SK-N-SH (cell line): Measurements from ENCODE around the gene CEP152. TPM values are rescaled to one million over a fixed set of nuclear protein-coding genes. Genes with fewer than 3 reads are reported as not detected.

ENCODE experiments used
- CTCF ChIA-PET: fragments of 300-600, 350-600 bp; formaldehyde crosslinking; extraction: SDS; loops from one replicate; lab custom pipeline; 2021; lab: Yijun Ruan, JAX
- POLR2A ChIA-PET: fragments of 350-600 bp; sonication (Branson Sonifier 250); formaldehyde crosslinking; extraction: SDS; loops from one replicate; lab custom pipeline; 2020; ENCODE audit warnings: antibody characterized with exemption, inconsistent platforms; lab: Yijun Ruan, JAX
- DNase-seq: peaks from one replicate; pipeline ENCODE4 v3.0.0; 2012
- H2AFZ ChIP-seq: fragments of 200-600 bp; sonication (generic); 2 replicates; pipeline ENCODE4 v1.8.1; 2016; ENCODE audit warnings: antibody characterized with exemption, mild to moderate bottlenecking, low read depth
- H3F3A ChIP-seq: fragments of 200-600 bp; sonication (generic); replicated peaks from 2 replicates; pipeline ENCODE3; 2016; ENCODE audit warnings: antibody characterized with exemption, mild to moderate bottlenecking; ENCODE audit not compliant: insufficient read depth
- H3K27ac ChIP-seq, 2 experiments: fragments of 200-500 bp in 1 of 2; fragments of 200-600 bp in 1 of 2; sonication (Bioruptor generic) in 1 of 2; sonication (generic), shearing (Covaris generic) in 1 of 2; 2 replicates each; pipeline versions ENCODE4 v1.5.1 to v1.6.1; 2014 to 2016; ENCODE audit warnings: low read depth in 2 of 2, inconsistent platforms in 1 of 2, low read length in 1 of 2, mild to moderate bottlenecking in 1 of 2, mixed read lengths in 1 of 2
- H3K27me3 ChIP-seq: fragments of 200-600 bp; sonication (generic), shearing (Covaris generic); 2 replicates; pipeline ENCODE4 v1.6.1; 2016; ENCODE audit warnings: mixed run types; ENCODE audit not compliant: insufficient read depth
- H3K36me3 ChIP-seq, 2 experiments: fragments of 200-500 bp in 1 of 2; fragments of 200-600 bp in 1 of 2; sonication (Bioruptor generic) in 1 of 2; sonication (generic) in 1 of 2; replicated peaks in 1 of 2; 2 replicates each; pipeline versions ENCODE3 to v1.5.1; 2014 to 2016; ENCODE audit warnings: low read length in 1 of 2, mild to moderate bottlenecking in 1 of 2; ENCODE audit not compliant: insufficient read depth in 2 of 2, control insufficient read depth in 1 of 2
- H3K4me1 ChIP-seq, 2 experiments: fragments of 200-500 bp in 1 of 2; fragments of 200-600 bp in 1 of 2; sonication (Bioruptor generic) in 1 of 2; sonication (generic), shearing (Covaris generic) in 1 of 2; 2 replicates each; pipeline versions ENCODE4 v1.5.1 to v1.6.1; 2014 to 2016; ENCODE audit warnings: low read depth in 1 of 2, low read length in 1 of 2, mixed run types in 1 of 2; ENCODE audit not compliant: insufficient read depth in 2 of 2, control insufficient read depth in 1 of 2
- H3K4me2 ChIP-seq: fragments of 200-600 bp; sonication (generic), shearing (Covaris generic); 2 replicates; pipeline ENCODE4 v1.6.1; 2017; ENCODE audit warnings: mixed run types
- H3K4me3 ChIP-seq, 2 experiments: fragments of 200-500 bp in 1 of 2; fragments of 200-600 bp in 1 of 2; sonication (Bioruptor generic) in 1 of 2; sonication (generic), shearing (Covaris generic) in 1 of 2; 2 replicates each; pipeline versions ENCODE4 v1.5.1 to v1.8.1; 2014 to 2016; ENCODE audit warnings: low read depth in 2 of 2, inconsistent platforms in 1 of 2, low read length in 1 of 2, mild to moderate bottlenecking in 1 of 2, mixed read lengths in 1 of 2, moderate library complexity in 1 of 2
- H3K79me2 ChIP-seq: fragments of 200-600 bp; sonication (generic); 2 replicates; pipeline ENCODE4 v1.8.1; 2017; ENCODE audit warnings: mild to moderate bottlenecking; ENCODE audit not compliant: insufficient read depth
- H3K9ac ChIP-seq: fragments of 200-600 bp; sonication (generic); 2 replicates; pipeline ENCODE4 v1.6.1; 2017; ENCODE audit warnings: mixed run types
- H3K9me2 ChIP-seq: fragments of 200-600 bp; sonication (generic); 2 replicates; pipeline ENCODE4 v1.6.1; 2017; ENCODE audit warnings: mixed run types
- H3K9me3 ChIP-seq: fragments of 200-600 bp; sonication (generic); 2 replicates; pipeline ENCODE4 v1.6.1; 2017; ENCODE audit warnings: mixed run types, mild to moderate bottlenecking, moderate library complexity
- H4K20me1 ChIP-seq: fragments of 200-600 bp; sonication (generic); 2 replicates; pipeline ENCODE4 v1.6.1; 2017; ENCODE audit warnings: mild to moderate bottlenecking, mixed run types; ENCODE audit not compliant: insufficient read depth
- CHD2 ChIP-seq: fragments of 150-350 bp; IDR thresholded peaks from 2 replicates; pipeline ENCODE4 v1.6.1; 2018; ENCODE audit warnings: low read length; ENCODE audit not compliant: partially characterized antibody
- CTCF ChIP-seq: fragments of 200-600 bp; sonication (generic); IDR thresholded peaks from 2 replicates; pipeline ENCODE4 v1.6.1; 2017; ENCODE audit warnings: antibody characterized with exemption, mild to moderate bottlenecking, moderate library complexity
- EZH2phosphoT487 ChIP-seq: fragments of 200-600 bp; sonication (generic); IDR thresholded peaks from 2 replicates; pipeline ENCODE4 v1.6.1; 2017; ENCODE audit warnings: low read depth, mixed run types, mild to moderate bottlenecking, antibody characterized with exemption, moderate library complexity, borderline replicate concordance
- FOXJ3 ChIP-seq: sonication (generic); formaldehyde crosslinking; IDR thresholded peaks from 2 replicates; pipeline ENCODE4 v1.5.1; 2020; ENCODE audit warnings: mild to moderate bottlenecking, missing genetic modification reagents
- MAX ChIP-seq: IDR thresholded peaks from 2 replicates; pipeline ENCODE4 v1.4.0; 2012; ENCODE audit warnings: low read depth
- MEF2A ChIP-seq: IDR thresholded peaks from 2 replicates; pipeline ENCODE4 v1.4.0; 2012; ENCODE audit warnings: low read depth, borderline replicate concordance
- MXI1 ChIP-seq: IDR thresholded peaks from 2 replicates; pipeline ENCODE4 v1.6.1; 2012; ENCODE audit warnings: mild to moderate bottlenecking, low read depth, low read length, improper control_type of control experiment
- NRF1 ChIP-seq: IDR thresholded peaks from 2 replicates; pipeline ENCODE4 v1.6.1; 2012; ENCODE audit warnings: low read depth, mild to moderate bottlenecking, low read length
- PBX3 ChIP-seq: IDR thresholded peaks from 2 replicates; pipeline ENCODE4; 2012
- POLR2AphosphoS5 ChIP-seq: IDR thresholded peaks from 2 replicates; pipeline ENCODE4 v1.6.1; 2012; ENCODE audit warnings: low read depth, low read length
- RFX5 ChIP-seq: IDR thresholded peaks from 2 replicates; pipeline ENCODE4 v1.6.1; 2012; ENCODE audit warnings: mild to moderate bottlenecking, improper control_type of control experiment, low read length
- RXRA ChIP-seq: IDR thresholded peaks from 2 replicates; pipeline ENCODE4 v1.4.0; 2012; ENCODE audit warnings: low read depth, mild to moderate bottlenecking, borderline replicate concordance
- SMC3 ChIP-seq: IDR thresholded peaks from 2 replicates; pipeline ENCODE4 v1.6.1; 2012; ENCODE audit warnings: low read depth, low read length, improper control_type of control experiment
- TAF1 ChIP-seq: IDR thresholded peaks from 2 replicates; pipeline ENCODE4 v1.6.1; 2012; ENCODE audit warnings: low read depth, mild to moderate bottlenecking, low read length, moderate library complexity, borderline replicate concordance
- TCF12 ChIP-seq: IDR thresholded peaks from 2 replicates; pipeline ENCODE4 v1.4.0; 2012
- USF2 ChIP-seq: fragments of 150-350 bp; IDR thresholded peaks from 2 replicates; pipeline ENCODE4 v1.6.1; 2017; ENCODE audit warnings: antibody characterized with exemption, low read length, low read depth, borderline replicate concordance
- YY1 ChIP-seq: IDR thresholded peaks from 2 replicates; pipeline ENCODE4 v1.4.0; 2012; ENCODE audit warnings: low read depth, mild to moderate bottlenecking
- WGBS: methylation state at CpG from one replicate; pipeline ENCODE4 v1.1.6; 2017; ENCODE audit warnings: low lambda C conversion rate; 5-methylcytosine and 5-hydroxymethylcytosine counted together
- polyA plus RNA-seq, 3 experiments: library from polyadenylated mRNA; depleted of rRNA; stranded (reverse); fragments of >200 nt; gene quantifications; 2 replicates each; pipeline ENCODE4 v1.2.3, GENCODE V29; 2012
- TF ChIP-seq, protein P1 (sequence below): IDR thresholded peaks from 2 replicates; pipeline ENCODE4 v1.4.0; 2012; ENCODE audit warnings: low read depth, borderline replicate concordance
- TF ChIP-seq, protein P2 (sequence below): IDR thresholded peaks from 2 replicates; pipeline ENCODE4 v1.6.1; 2012; ENCODE audit warnings: mild to moderate bottlenecking, low read depth, low read length, moderate library complexity

Gene CEP152
- 0.71 and 1.4 TPM in 2 replicates for polyA plus RNA-seq (2012; rRNA removed)
- 1.2 and 1.5 TPM in 2 replicates for polyA plus RNA-seq (2012; cell fraction: cytosol; rRNA removed)
- 1.8 and 2.4 TPM in 2 replicates for polyA plus RNA-seq (2012; cell fraction: nucleus; rRNA removed)

DNA sequence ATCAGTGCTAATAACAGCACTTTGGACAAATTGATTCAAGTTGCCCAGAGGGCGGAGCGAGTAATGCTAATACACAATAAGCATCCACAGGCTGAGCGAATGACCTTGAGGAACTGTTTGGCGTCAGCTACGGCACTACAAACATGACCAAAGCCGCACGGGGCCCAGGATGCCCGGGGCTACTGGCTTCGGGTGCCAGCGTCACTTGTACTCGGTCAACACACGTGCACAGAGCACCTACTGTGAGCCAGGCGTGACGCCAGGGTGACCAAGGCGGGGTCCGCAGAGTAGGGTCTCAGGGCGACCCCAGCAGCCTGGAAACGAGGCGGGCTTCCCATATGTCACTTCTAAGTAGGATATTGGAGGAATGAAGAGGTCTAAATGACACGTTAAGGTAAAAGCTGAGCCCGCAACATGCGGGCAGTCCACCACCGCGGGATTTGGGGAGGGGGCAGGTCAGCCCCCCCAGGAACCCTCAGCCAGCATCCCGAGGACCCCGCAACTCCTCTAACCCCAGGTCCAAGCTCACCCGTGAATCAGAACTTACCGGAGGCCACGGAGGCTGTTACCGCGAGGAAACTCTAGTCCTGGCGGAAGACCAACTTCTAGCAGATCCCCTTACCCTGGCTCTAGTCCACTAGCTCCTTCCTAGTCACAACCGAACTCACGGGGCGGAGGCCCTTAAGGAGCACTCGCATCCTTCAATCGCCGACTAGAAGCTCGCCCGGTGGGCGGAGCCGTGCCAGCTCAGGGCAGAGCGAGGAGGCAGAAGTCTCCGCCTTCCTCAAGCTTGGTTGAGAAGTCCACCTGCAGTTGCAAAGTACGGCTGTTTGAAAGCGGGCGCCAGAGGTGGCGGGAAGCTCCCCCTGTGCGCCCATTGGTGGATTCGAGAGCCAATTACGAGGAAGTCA is at the start of gene CEP152:
TSS of gene CEP152 (minus strand) at position 656 of the 911 bp plus-strand sequence. CDS start 5,420 bp downstream, outside the sequence.
- Histone ChIP-seq H4K20me1 (no peaks in the 10 kb centered on the region), H3F3A (peaks cover 11% of the 10 kb centered on the region), H3K9ac (peak within 1 kb of the TSS; percentile 70), H2AFZ (peak within 1 kb of the TSS; percentile 98), H3K4me3 (peak within 1 kb of the TSS; percentile 93 to 99), H3K4me1 (peaks cover 8 to 9% of the 10 kb centered on the region in 2 experiments; a peak in 3 of 4 replicates), H3K9me2 (no peaks in the 10 kb centered on the region), H3K4me2 (peak within 1 kb of the TSS; percentile 86), H3K27ac (peak within 1 kb of the TSS; percentile 36 to 74), H3K9me3 (no peaks in the 10 kb centered on the region), H3K79me2 (peaks cover 48% of the 10 kb centered on the region), H3K27me3 (no peaks in the 10 kb centered on the region), H3K36me3 (no peaks in the 10 kb centered on the region)
- WGBS, result 3% methylated on average over 28 of the region's 51 CpGs
- peak; percentile 90 for DNase-seq
- POLR2A ChIA-PET, result interaction anchor here (0.8 to 1.3 kb wide), 3 partner anchors 13 to 165 kb away, joined by 3 to 8 read pairs (median 3); partner anchors contain the start of genes EID1 and FBN1
- CTCF ChIA-PET, result interaction anchor here (0.6 to 2.6 kb wide), 8 partner anchors 9 to 1506 kb away, joined by 3 to 10 read pairs (median 4); no protein-coding TSS in a partner anchor
- TF ChIP-seq MEF2A (no peak), POLR2AphosphoS5 (peak; percentile 36; the same call in 1 of the 2 replicates), FOXJ3 (CRISPR knock-in tag) (0 out of 2 replicates have a peak, but pooled peaks have one; percentile 30), MAX (peak; percentile 74), CHD2 (peak; percentile 96), TCF12 (peak; percentile 30; the same call in 1 of the 2 replicates), PBX3 (peak; percentile 99), TAF1 (no peak), EZH2phosphoT487 (no peak), USF2 (no peak), RXRA (no peak), NRF1 (peak; percentile 19; the same call in 1 of the 2 replicates), MXI1 (peak; percentile 79), SMC3 (no peak), RFX5 (no peak), CTCF (no peak), YY1 (0 out of 2 replicates have a peak, but pooled peaks have one; percentile 52)
- TF ChIP-seq, protein P1, sequence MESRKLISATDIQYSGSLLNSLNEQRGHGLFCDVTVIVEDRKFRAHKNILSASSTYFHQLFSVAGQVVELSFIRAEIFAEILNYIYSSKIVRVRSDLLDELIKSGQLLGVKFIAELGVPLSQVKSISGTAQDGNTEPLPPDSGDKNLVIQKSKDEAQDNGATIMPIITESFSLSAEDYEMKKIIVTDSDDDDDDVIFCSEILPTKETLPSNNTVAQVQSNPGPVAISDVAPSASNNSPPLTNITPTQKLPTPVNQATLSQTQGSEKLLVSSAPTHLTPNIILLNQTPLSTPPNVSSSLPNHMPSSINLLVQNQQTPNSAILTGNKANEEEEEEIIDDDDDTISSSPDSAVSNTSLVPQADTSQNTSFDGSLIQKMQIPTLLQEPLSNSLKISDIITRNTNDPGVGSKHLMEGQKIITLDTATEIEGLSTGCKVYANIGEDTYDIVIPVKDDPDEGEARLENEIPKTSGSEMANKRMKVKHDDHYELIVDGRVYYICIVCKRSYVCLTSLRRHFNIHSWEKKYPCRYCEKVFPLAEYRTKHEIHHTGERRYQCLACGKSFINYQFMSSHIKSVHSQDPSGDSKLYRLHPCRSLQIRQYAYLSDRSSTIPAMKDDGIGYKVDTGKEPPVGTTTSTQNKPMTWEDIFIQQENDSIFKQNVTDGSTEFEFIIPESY, result 0 out of 2 replicates have a peak, but pooled peaks have one; percentile 45
- TF ChIP-seq, protein P2, sequence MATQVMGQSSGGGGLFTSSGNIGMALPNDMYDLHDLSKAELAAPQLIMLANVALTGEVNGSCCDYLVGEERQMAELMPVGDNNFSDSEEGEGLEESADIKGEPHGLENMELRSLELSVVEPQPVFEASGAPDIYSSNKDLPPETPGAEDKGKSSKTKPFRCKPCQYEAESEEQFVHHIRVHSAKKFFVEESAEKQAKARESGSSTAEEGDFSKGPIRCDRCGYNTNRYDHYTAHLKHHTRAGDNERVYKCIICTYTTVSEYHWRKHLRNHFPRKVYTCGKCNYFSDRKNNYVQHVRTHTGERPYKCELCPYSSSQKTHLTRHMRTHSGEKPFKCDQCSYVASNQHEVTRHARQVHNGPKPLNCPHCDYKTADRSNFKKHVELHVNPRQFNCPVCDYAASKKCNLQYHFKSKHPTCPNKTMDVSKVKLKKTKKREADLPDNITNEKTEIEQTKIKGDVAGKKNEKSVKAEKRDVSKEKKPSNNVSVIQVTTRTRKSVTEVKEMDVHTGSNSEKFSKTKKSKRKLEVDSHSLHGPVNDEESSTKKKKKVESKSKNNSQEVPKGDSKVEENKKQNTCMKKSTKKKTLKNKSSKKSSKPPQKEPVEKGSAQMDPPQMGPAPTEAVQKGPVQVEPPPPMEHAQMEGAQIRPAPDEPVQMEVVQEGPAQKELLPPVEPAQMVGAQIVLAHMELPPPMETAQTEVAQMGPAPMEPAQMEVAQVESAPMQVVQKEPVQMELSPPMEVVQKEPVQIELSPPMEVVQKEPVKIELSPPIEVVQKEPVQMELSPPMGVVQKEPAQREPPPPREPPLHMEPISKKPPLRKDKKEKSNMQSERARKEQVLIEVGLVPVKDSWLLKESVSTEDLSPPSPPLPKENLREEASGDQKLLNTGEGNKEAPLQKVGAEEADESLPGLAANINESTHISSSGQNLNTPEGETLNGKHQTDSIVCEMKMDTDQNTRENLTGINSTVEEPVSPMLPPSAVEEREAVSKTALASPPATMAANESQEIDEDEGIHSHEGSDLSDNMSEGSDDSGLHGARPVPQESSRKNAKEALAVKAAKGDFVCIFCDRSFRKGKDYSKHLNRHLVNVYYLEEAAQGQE, result no peak
